ENCODE measurements around the gene FLT4. TPM values are rescaled to one million over a fixed set of nuclear protein-coding genes. Genes with fewer than 3 reads are reported as not detected.

Gene FLT4
- total RNA-seq, 1 donor from 2014 or later, result 5.8 TPM

DNA sequence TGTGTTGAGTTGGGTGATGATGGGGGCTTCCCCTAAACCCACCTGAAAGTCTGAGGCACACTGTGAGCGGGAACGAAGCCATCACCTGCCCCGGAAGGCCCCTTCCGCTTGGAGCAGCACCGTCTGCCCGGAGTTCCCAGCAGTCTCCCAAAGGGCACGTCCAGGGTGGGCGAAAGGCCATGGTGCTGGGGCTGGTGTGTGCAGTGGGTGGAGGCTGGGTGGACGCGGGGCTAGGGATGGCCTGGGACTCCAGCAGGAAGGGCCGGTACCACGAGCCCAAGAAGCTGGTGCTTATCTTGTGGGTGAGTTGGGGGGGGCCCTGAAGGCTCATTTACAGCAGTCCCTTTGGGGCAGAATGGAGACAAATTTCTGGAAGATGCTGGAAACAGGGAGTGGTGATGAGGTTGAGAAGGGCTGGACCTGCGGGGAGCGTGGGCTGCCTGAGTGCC lies 4.6 kb downstream of the FLT4 start:
- intact Hi-C loops (cut with DNase I), result no loop called here
- DNase-seq (ENCODE audit: low spot score), result peak; percentile 47

DNA sequence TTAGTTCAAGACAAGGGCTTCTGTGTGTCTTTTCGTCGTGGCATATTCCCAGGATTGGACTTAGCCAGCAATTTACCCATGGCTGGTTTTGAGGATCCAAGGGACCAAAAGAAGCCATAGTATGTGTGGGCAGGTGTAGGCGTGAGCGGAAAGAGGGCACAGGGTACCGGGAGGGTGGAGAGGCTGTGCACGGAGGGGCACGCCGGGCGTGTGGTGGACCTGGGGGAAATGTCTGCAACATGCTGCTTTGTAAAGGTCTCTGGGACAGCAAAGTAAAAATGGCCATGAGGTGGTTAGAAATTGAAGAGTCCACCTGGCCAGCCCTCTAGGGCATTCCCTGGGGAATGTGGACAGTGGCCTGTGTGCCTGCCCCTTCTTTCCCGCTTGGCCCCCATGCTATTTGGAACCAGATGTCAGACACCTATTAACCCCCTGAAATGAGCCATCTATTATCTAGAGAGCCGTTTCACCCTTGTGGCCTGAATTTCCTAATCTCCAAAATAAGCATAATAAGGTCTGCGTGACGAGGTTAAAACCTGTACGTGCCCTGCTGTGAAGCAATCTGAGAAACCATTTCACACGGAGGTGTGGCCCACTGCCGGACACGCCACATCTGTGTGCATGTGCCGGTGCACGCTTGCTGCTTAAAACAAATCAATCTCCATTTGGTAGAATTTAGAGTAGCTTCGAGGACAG lies 5.1 kb downstream of the FLT4 start:
- intact Hi-C loops (cut with DNase I), result no loop called here
- no peak for DNase-seq (ENCODE audit: low spot score)

DNA sequence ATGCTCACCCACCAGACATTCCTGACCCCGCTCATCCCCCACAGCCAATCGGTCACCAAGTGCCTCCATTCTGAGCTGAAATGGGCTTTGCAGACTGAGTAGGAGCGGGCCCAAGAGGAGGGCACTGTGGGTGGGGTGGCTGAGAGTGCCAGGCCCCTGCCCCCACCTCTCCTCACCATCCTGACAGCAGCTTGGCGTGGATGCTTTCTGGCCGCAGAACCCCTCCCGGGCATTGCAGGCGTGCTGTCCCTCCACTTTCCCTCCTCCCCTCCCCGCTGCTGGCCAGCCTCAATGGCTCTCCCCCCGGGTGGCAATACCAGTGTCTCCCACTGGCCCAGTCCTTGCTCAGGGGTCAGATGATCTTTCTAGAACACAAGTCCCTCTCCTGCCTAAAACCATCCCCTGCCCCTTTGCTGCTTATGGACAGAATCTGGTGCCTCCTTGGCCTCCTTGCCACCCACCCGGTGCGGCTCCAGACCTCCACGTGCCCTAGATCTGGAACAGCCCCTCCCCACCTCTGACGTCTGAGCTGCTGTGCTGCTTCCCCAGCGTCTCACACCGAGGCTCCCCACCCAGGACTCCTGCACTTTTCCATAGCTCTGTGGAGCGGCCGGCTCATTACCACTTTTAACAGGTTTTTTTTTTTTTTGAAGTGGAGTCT lies 6.1 kb downstream of the FLT4 start:
- intact Hi-C loops (cut with DNase I), result no loop called here
- peak; percentile 62 for DNase-seq (ENCODE audit: low spot score)

DNA sequence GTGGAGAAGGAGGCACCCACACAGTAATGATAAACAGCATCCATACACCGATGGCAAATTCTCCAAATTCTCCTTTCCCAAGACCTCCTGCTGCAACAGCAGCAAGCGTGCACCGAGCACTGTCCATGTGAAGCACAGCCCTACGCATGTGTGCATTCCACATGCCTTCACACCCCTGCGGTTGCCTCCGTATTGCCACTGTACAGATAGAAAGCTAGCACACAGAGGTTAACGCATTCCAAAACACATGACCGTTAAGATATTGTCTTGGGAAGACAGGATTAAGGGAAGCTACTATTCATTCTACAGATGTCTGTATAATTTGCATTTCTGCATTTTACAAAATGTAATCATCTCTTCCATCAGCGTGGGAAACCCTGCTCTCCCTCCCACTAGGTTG lies 6.6 kb downstream of the FLT4 start:
- intact Hi-C loops (cut with DNase I), result no loop called here
- no peak for DNase-seq (ENCODE audit: low spot score)

DNA sequence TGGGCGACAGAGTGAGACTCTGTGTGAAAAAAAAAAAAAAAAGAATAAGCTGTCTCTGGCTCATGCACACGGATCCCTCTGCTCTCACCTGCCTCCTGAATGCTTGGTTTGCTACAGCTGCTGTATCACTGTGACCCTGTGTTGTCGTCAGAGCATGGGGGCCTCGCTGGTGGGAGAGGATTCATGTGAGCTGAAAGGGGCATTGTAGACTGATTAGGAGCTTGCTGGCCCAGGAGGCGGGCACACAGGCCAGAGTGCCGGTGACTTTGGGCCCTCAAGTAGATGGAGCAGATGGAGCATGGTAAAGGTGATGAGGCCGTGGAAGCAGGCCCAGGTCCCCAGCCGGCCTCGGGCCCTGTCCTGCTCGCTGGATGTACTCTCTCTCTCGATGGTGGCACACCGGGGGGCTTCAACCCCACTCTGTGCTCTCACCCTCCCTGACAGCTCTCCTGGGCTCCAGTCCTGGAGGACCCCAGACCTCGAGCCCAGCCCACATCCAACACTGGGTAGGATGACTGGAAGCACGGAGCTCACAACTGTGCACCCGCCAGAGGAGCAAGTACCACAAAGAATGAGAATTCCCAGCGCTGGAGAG lies 7.1 kb downstream of the FLT4 start:
- peak; percentile 63 for DNase-seq (ENCODE audit: low spot score)
- intact Hi-C loops (cut with DNase I), result no loop called here

DNA sequence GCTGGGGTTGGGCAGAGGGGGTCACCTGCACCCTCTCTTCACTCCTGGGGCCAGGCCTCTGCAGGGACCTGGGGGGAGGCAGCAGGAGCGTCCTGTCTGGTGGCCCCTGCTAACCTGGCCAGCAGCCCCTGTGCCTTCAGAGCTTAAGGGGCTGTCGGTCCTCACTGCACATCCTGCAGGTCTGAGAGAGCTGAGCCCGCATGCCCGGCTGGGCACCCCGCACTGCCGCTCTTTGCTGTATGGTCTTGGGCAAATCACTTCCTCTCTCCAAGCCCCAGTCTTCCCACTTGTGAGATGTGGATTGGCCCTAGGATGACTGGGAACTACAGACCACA lies 7.9 kb downstream of the FLT4 start:
- DNase-seq (ENCODE audit: low spot score), result peak; percentile 66

DNA sequence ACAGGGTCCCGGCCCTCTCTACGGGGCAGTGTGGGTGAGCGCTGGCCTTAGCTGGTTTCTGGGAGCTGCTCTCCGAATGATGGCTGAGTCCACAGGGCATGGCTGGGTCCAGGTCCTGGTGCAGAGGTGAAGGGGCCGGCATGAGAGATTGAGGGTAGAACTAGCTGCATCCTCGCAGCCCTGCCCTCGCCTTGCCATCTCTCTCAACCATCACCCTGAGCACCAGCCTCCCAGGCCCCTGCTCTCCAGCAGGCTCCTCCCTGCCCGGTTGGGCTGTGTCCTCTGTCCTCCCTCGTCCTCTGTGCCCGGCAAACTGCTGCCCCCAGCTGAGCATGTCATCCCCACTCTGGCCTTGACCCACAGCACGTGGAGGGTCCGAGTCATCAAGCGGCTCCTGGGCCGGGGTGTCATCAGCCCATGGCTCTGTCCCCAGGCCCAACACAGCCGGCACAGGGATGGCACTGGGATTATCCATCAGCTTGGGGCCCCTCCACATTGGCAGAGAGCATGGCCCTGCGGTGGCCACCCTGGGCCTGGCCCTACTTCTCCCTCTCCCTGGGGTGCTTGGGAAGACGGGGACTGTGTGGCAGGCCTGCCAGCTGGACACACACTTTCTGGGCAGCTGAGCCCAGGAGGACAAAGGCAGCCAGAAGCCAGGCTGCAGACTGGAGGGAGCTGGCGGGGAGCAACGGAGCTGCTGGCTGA lies 8.4 kb downstream of the FLT4 start:
- DNase-seq (ENCODE audit: low spot score), result no peak
- intact Hi-C loops (cut with DNase I), result no loop called here

More for the DNA sequence above, 7.9 kb downstream of the FLT4 start:
- intact Hi-C loops (cut with DNase I), result no loop called here

DNA sequence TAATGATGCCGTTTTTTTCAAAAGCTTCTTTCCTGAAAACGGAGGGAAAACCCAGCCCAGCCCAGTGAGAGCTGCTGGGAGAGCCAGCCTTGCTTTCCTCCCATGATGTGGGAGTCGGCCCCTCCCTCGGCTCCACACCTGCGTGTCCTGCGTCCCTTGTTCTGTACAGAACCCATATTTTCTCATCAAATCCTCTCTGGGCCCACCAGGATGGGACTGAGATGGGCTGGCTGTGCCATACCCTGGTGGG lies 8.9 kb downstream of the FLT4 start:
- DNase-seq (ENCODE audit: low spot score), result peak; percentile 67
- intact Hi-C loops (cut with DNase I), result no loop called here

DNA sequence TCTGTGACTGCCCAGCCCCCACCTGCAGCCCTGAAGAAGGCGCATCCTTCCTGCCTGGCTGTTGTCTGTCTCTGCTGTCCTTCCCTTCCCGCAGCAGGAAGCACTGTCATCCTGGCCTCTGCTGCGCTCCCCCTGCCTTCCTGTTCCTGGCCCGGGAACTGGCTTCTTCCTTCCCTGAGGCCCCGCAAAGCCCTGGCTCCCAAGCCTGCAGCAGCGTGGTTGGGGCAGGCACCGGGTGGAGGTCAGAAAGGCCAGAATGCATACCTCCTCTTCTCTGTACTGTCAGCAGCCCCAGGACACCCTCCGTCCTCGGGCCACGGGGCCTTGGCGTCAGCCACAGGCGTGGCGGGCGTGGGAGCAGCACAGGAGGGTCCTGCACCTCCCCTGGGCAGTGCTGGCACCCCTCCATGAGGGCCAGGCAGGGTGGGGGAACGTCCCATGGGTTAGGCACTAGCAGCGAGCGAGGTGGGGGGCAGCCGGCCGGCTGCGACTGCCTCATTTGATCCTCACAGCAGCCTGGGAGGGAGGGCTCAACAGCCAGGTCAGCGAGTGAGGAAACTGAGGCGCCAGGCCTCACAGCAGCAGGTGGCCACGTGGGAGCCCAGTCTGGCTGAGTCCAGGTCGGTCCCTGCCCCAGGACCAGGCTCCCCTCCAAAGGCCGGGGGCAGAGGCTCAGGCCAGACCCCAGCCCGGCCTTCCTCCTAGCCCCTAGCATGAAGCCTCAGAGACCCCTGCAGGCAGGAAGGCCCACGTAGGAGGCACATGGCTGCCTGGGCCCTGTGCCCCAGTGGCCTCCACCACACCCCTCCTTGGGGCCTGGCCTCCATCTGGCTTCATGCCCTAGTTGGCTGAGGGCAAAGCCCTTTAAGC lies 9.4 kb downstream of the FLT4 start:
- peak; percentile 67 for DNase-seq (ENCODE audit: low spot score)
- intact Hi-C loops (cut with DNase I), result no loop called here

DNA sequence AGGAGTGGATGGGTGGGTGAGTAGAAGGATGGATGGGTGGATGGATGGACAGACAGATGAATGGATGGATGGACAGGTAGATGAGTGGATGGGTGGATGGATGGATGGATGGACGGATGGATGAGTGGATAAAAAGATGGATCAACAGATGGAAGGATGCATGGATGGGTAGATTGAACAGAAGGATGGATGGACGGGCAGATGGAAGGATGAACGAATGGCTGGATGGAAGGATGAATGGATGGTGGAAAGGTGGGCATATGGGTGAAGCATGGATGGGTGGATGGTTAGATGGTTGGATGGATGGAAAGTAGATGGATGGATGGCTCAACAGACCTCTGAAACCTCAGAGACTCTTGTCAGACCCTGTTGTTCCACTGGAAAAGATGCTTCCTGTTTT lies 10.1 kb downstream of the FLT4 start:
- intact Hi-C loops (cut with DNase I), result no loop called here
- DNase-seq (ENCODE audit: low spot score), result no peak

DNA sequence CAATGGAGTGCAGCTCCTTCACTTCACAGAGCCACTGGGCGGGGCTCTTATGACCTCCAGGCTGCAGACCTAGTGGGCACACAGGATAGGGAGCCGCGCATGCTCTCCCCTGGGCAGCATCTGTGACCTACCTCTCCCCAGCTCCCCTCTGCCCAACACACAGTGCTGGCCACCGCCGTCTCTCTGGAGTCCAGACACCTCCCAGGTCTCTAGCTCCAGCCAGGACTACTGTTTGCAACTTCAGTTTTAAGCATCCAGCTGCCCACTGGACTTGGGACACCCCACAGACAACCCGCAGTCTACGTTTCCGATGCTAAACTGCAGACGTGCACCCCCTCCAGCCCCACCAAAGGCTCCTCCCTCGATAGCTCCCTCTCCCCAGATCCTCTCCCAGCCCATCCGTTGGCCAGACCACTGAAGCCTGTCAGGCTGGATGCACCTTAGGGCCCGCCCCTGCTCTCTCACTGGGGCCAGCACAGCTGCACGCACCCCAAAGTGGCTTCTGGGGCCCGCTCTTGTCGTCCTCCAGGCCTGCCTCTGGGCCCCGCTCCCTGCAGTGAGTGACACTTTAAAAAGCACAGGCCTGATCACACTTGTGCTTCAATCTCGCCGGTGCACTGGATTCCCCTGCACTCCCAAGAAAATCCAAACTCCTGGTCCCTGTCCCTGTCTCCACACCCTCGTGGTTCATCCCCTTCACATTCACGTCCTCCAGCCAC lies 11.3 kb downstream of the FLT4 start:
- intact Hi-C loops (cut with DNase I), result no loop called here

DNA sequence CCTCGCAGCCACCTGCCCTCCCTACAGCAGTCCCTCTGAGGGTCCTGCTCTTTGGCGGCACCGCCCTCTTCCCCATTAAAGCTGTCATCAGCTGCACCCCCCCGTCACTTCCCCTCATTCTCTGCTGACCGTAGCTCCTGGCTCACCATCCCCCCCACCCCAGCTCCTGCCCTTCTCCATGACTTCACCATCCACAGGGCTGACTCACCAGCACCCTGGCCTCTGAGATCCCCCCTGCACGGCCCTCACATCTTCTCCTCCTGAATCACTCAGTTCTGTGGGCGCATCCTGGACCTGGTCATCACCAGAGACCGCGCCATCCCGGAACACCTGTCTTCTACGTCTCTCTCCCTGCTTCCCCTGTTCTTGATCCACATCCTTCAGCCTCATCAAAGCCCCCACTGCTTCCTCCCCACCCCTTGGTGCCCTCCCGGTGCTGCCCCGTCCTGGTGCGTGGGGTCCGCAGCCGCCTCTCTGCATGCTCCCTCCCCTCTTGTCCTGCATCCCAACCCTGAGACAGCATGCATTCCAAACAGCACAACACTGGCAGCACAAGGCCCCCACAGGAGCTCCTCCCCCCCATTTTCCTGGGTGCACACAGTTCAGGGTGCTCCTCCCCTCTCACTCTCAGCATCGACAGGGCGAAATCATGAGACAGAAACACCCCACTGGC lies 12.9 kb downstream of the FLT4 start:
- peak; percentile 67 for DNase-seq (ENCODE audit: low spot score)
- intact Hi-C loops (cut with DNase I), result no loop called here

More for the DNA sequence above, 11.3 kb downstream of the FLT4 start:
- DNase-seq (ENCODE audit: low spot score), result peak; percentile 72

DNA sequence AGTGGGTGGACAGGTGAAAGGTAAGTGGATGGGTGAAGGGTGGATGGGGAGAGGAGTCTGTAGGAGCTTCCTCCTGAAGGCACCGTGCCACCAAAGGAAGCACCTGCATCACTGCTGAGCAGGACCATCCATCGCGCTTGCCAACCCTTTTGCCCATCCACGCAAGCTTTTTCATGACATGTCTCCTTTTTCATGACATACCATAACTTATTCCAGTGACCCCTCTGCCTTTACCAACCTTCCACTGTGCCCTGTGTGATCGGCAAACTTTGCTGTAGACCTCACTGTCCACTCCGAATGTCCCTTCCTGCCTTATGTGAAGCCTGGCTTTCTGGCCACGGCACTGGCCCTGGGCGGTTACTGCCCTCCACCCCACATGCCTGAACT lies 13.4 kb downstream of the FLT4 start:
- peak; percentile 61 for DNase-seq (ENCODE audit: low spot score)
- intact Hi-C loops (cut with DNase I), result no loop called here

DNA sequence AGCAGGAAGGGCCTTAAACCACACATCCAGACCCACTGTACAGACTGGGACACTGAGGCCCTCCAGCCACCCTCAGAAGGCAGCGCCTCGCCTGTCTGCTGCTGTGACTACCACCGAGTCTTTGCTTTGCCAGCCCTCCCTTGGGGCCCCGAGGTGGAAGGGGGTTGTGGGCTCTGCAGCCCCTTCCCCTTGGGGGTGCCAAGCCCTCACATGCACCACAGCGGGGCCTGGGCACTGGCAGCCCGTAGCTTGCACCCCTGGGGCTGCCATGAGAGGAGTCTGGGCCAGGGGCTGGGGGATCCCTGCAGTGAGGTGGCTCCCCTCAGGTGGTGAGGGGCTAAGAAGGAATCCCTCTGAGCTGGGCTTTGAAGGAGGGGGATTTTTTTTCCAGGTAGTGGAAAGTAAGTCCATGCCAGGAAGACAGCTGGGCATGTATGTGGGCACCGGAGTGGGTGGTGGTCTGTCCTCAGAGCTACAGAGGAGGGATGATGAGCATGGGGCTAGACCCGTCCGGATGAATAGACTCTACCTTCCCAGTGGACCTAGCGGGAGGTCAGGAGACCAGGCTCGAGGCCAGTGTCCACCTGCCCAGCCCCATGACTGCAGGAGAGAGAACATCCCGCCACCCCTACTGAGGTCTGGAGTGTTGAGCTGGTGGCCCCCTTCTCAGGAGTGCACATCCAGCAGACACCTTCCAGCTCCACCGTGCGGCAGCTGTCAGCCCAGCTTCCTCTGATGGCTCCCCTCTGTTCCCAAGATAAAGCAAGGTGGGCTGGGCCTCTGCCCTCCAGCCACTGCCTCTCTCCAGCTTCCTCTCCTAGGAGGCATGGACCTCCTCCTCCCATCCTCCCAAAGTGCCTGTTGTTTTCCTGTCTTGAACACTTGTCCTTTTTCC lies 15.9 kb downstream of the FLT4 start:
- no peak for DNase-seq (ENCODE audit: low spot score)
- intact Hi-C loops (cut with DNase I), result no loop called here

DNA sequence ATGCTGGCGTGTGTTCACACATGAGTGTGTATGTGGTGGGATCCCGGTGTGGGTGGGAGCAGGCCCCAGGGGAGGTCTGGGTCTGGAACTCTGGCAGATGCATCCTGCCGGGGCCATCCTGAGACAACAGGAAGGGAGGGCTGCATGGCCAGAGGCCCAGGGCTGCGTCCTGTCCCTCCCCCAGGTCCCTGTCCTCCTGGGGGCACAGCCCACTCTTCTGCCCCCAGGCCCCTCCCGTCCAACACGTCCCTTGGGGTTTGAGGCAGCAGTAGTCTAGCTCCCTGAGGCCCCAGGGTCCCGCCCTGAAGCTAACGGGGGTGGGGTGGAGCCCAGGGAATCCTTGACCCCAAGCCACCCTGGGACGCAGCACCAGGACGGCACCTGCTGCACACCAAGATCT lies 16.6 kb downstream of the FLT4 start:
- DNase-seq (ENCODE audit: low spot score), result no peak
- intact Hi-C loops (cut with DNase I), result no loop called here

DNA sequence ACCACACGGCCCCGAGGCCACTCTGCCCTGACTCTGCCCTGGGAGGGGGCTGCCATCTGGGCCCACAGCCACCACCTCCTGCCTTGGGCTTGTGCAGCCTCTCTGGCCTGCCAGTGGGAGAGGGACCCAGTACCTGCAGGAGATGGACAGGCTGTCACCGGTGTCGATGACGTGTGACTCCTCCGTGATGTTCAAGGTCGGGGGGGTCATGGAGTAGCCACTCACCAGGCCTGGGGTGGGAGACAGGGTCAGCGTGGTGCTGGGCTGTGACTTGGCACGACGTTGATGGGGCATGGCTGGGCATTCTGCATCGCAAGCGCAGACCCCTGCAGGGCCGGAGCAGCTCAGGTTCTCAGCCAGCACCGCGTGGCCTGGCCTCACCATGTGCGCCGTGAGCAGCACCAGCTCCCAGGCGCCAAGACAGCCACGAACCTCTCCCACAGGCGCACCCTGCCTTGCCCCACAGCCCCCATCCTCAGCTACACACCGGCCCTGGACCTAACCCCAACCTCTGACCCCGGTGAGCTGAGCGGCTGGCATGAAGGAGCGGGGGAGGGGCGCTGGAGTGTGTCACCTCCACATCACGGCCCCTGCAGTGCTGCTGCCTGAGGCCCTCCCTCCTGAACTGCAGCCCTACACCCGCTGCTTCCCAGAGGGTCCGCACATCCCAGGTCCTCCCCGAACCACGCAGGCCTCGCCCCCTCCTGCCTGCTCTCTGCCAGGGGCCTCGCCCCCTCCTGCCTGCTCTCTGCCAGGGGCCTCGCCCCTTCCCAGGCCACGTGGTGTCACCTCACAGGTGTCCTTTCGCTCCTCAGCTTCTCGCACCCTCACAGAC lies 17.6 kb downstream of the FLT4 start:
- intact Hi-C loops (cut with DNase I), result no loop called here
- DNase-seq (ENCODE audit: low spot score), result no peak

DNA sequence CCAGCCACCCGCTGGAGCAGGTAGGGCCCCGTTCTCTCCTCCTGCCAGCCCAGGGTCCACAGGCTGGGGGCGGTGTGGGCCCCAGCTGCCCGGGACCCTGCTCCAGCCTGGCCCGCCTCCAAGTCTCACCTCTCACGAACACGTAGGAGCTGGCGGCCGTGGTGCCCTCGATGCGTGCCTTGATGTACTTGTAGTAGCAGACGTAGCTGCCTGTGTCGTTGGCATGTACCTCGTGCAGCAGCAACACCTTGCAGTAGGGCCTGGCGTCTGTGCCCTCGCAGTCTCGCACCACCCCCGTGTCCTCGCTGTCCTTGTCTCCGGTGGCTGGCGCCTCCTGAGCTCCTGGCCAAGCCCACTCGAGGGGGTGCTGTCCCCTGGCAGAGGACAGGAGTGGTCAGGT lies 19.0 kb downstream of the FLT4 start:
- no peak for DNase-seq (ENCODE audit: low spot score)
- intact Hi-C loops (cut with DNase I), result no loop called here

Data from cardiac septum (tissue), 1 donor.